ENCODE measurements around the gene ARL8A.
A peak's percentile ranks its signal among the peaks of the same experiment; 100 is the strongest.
"Not testable (repeated sequence)": the region's sequence is repeated elsewhere in the genome, so short reads cannot be mapped to it uniquely, and the experiment has no call there.

ARL8A gene

DNA sequence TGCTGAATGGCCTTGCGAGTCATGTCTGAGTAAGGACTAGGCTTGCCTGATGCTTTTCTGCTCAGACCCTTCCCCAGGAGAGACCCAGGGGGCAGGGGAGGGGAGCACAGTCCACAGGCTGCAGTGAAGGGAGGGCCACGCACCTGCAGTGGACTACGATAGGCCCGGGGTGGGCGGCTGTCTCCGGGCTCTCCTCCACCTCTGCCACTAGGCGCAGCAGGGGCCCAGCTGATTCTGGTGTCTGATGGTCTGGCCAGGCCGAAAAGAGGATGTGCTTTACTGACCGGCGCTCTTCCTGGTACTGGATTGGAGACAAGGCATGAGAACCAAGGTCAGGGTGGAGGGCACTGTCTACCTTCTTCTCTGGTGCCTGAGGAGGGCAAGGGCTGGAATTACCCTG lies 7.9 kb upstream of the ARL8A start:
- H3K36me3 ChIP-seq (ENCODE audit: insufficient read depth, low read depth, low read length) = no peaks in the 10 kb centered on the region
- H3K9ac ChIP-seq (ENCODE audit: low read depth, low read length) = no peak overlapping the region
- no peaks in the 10 kb centered on the region for H3K9me3 ChIP-seq (ENCODE audit: insufficient read depth, low read depth, low read length)
- H3K4me3 ChIP-seq (ENCODE audit: low read length) = no peak overlapping the region
- no peaks in the 10 kb centered on the region for H3K27me3 ChIP-seq (ENCODE audit: insufficient read depth, low read length)
- H3K4me1 ChIP-seq (ENCODE audit: insufficient read depth, low read length) = peaks cover 6% of the 10 kb centered on the region; the same call in 1 of the 2 replicates
- H3K27ac ChIP-seq (ENCODE audit: low read length) = no peak overlapping the region

DNA sequence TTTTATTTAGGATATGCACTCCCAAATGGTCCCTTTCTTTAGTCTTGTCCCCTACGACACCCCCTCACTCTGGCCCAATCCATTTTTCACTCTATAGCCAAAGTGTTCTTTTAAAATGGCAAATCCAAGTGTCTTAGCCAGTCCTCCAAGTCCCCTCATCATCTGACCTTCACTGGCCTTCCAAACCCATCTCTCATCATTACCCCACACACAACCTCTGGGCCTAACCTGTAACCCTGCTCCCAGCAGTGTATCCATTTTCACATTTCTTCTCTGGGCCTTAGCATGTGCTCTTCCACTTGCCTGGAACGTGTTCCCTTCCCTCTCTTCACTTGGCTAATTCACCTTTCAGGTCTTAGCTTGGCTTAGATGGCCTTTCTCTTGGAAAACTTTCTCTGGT lies 6.5 kb upstream of the ARL8A start:
- Histone ChIP-seq H3K4me3 (ENCODE audit: low read length) (no peak overlapping the region), H3K27ac (ENCODE audit: low read length) (no peak overlapping the region), H3K27me3 (ENCODE audit: insufficient read depth, low read length) (peaks cover 2% of the 10 kb centered on the region; the same call in 1 of the 2 replicates), H3K9ac (ENCODE audit: low read depth, low read length) (no peak overlapping the region), H3K9me3 (ENCODE audit: insufficient read depth, low read depth, low read length) (no peaks in the 10 kb centered on the region), H3K4me1 (ENCODE audit: insufficient read depth, low read length) (peaks cover 6% of the 10 kb centered on the region; the same call in 1 of the 2 replicates), H3K36me3 (ENCODE audit: insufficient read depth, low read depth, low read length) (no peaks in the 10 kb centered on the region)

DNA sequence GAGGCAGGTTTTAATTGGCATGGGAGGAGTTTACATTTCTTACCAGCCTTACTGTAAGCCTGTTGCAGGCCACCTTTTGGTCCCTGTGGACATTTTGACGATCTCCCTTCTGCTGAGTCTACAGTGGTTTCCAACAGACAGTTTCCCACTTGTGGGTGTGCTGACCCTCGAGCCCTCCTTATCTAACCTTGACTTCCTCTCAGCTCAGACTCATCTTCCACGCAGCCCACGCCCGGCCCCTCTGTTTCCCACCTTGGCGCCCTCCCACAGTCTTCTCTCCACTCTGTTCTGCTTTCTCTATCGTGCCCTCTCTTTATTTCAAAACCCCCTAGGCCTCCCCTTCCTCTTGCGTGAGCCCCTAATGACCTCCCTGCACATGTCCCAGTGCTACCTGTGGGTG lies 6.1 kb upstream of the ARL8A start:
- Histone ChIP-seq H3K4me1 (ENCODE audit: insufficient read depth, low read length) (peaks cover 6% of the 10 kb centered on the region; the same call in 1 of the 2 replicates), H3K4me3 (ENCODE audit: low read length) (no peak overlapping the region), H3K9me3 (ENCODE audit: insufficient read depth, low read depth, low read length) (no peaks in the 10 kb centered on the region), H3K9ac (ENCODE audit: low read depth, low read length) (no peak overlapping the region), H3K27ac (ENCODE audit: low read length) (no peak overlapping the region), H3K36me3 (ENCODE audit: insufficient read depth, low read depth, low read length) (no peaks in the 10 kb centered on the region), H3K27me3 (ENCODE audit: insufficient read depth, low read length) (peaks cover 6% of the 10 kb centered on the region; the same call in 1 of the 2 replicates)

DNA sequence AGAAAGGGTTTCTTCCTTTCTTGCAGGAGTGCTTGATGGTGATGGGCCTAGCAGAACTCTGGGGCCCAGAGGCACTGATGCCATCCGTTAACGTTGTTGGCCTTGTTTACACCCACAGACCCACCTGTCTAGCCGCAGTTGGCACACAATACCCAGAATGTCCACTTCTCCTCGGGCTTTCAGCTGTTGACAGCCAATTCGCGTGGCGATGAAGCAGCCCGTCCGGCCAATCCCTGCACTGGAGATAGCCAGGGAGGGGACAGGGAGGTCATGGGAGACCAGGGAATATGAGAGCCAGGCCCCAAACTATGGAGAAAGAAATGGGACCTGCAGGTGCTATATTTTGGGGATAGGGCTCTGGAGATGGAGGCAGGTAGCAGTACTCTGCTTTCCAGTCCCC lies 5.7 kb upstream of the ARL8A start:
- peaks cover 11% of the 10 kb centered on the region for H3K27me3 ChIP-seq (ENCODE audit: insufficient read depth, low read length)
- H3K4me3 ChIP-seq (ENCODE audit: low read length) = no peak overlapping the region
- peaks cover 8% of the 10 kb centered on the region; the same call in 1 of the 2 replicates for H3K4me1 ChIP-seq (ENCODE audit: insufficient read depth, low read length)
- H3K36me3 ChIP-seq (ENCODE audit: insufficient read depth, low read depth, low read length) = no peaks in the 10 kb centered on the region
- no peak overlapping the region for H3K9ac ChIP-seq (ENCODE audit: low read depth, low read length)
- no peak overlapping the region for H3K27ac ChIP-seq (ENCODE audit: low read length)
- no peaks in the 10 kb centered on the region for H3K9me3 ChIP-seq (ENCODE audit: insufficient read depth, low read depth, low read length)

DNA sequence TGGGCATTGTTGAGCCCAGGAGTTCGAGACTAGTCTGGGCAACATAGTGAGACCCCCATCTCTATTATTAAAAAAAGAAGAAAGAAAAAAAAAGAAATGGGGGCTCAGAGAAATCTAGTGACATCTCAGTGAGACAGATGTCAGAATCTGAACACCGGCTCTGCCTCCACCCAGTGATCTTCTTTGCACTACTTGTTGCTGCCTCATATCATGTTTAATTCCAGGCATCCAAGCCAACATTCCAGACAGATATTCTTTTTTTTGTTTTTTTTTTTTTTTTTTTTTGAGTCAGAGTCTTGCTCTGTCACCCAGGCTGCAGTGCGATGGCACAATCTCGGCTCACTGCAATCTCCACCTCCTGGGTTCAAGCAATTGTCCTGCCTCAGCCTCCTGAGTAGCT lies 5.0 kb upstream of the ARL8A start:
- H3K4me3 ChIP-seq (ENCODE audit: low read length) = no peak overlapping the region
- H3K9me3 ChIP-seq (ENCODE audit: insufficient read depth, low read depth, low read length) = no peaks in the 10 kb centered on the region
- no peak overlapping the region for H3K27ac ChIP-seq (ENCODE audit: low read length)
- peaks cover 9% of the 10 kb centered on the region; the same call in 1 of the 2 replicates for H3K4me1 ChIP-seq (ENCODE audit: insufficient read depth, low read length)
- H3K27me3 ChIP-seq (ENCODE audit: insufficient read depth, low read length) = peaks cover 15% of the 10 kb centered on the region
- no peaks in the 10 kb centered on the region for H3K36me3 ChIP-seq (ENCODE audit: insufficient read depth, low read depth, low read length)
- no peak overlapping the region for H3K9ac ChIP-seq (ENCODE audit: low read depth, low read length)

DNA sequence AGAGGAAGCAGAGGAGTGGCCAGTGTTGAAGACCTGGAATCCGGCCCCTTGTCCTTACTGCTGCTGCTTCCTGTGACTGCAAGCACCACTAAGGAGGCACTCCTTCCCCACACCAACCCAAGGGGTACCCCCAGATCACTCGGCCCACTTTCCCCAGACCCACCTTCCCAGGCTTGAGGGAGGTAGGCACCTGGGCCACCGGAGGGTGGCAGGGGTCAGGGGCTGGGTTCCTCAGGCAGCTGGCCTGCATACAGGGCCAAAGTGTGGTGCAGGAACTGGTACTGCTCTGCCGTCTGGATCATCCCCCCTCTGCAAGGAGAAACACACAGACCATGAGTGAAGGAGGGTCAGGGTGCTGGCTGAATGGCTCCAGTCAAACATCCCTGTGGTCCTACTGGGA lies 3.9 kb upstream of the ARL8A start:
- H3K9ac ChIP-seq (ENCODE audit: low read depth, low read length) = no peak overlapping the region
- H3K36me3 ChIP-seq (ENCODE audit: insufficient read depth, low read depth, low read length) = no peaks in the 10 kb centered on the region
- H3K27me3 ChIP-seq (ENCODE audit: insufficient read depth, low read length) = peaks cover 15% of the 10 kb centered on the region
- H3K4me1 ChIP-seq (ENCODE audit: insufficient read depth, low read length) = peaks cover 4% of the 10 kb centered on the region; the same call in 1 of the 2 replicates
- no peak overlapping the region for H3K4me3 ChIP-seq (ENCODE audit: low read length)
- no peaks in the 10 kb centered on the region for H3K9me3 ChIP-seq (ENCODE audit: insufficient read depth, low read depth, low read length)
- H3K27ac ChIP-seq (ENCODE audit: low read length) = no peak overlapping the region

DNA sequence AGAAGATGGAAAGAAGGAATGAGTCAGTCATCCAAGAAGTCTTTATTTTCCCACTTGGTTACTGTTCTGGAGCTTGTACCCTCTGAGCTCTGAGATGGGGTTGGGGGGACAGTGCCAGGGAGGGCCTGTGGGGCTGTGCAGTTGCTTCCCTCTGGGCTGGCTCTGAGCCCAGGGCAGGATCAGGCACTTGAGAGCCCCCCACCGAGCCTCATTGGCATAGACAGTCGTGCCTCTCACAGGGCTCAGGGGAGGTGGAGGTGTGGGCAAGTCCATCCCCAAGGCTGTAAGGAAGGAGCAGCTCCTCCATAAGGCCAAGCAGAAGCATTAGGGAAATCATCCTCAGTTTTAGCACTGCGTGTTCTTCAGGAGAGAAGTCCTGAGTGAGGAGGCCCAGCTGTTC lies 2.5 kb upstream of the ARL8A start:
- Histone ChIP-seq H3K27ac (ENCODE audit: low read length) (no peak overlapping the region), H3K4me3 (ENCODE audit: low read length) (no peak overlapping the region), H3K27me3 (ENCODE audit: insufficient read depth, low read length) (peaks cover 15% of the 10 kb centered on the region)

DNA sequence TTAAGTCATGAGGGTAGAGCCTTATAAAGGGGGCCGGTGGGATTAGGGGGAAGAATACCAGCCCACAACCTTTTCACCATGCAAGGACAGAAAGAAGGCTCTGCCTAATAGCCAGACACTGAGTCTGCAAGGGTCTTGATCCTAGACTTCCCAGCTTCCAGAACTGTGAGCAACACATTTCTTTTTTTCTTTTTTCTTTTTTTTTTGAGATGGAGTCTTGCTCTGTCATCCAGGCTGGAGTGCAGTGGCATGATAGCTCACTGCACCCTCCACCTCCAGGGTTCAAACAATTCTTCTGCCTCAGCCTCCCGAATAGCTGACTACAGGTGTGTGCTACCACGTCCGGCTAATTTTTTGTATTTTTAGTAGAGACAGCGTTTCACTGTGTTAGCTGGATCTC lies 1.7 kb upstream of the ARL8A start:
- no peak overlapping the region for H3K27ac ChIP-seq (ENCODE audit: low read length)
- H3K27me3 ChIP-seq (ENCODE audit: insufficient read depth, low read length) = peaks cover 15% of the 10 kb centered on the region
- no peaks in the 10 kb centered on the region for H3K9me3 ChIP-seq (ENCODE audit: insufficient read depth, low read depth, low read length)
- peaks cover 7% of the 10 kb centered on the region for H3K4me1 ChIP-seq (ENCODE audit: insufficient read depth, low read length)
- H3K9ac ChIP-seq (ENCODE audit: low read depth, low read length) = no peak overlapping the region
- H3K36me3 ChIP-seq (ENCODE audit: insufficient read depth, low read depth, low read length) = no peaks in the 10 kb centered on the region
- H3K4me3 ChIP-seq (ENCODE audit: low read length) = no peak overlapping the region

More for the DNA sequence above, 2.5 kb upstream of the ARL8A start:
- Histone ChIP-seq H3K4me1 (ENCODE audit: insufficient read depth, low read length) (peaks cover 7% of the 10 kb centered on the region), H3K36me3 (ENCODE audit: insufficient read depth, low read depth, low read length) (no peaks in the 10 kb centered on the region), H3K9ac (ENCODE audit: low read depth, low read length) (no peak overlapping the region), H3K9me3 (ENCODE audit: insufficient read depth, low read depth, low read length) (no peaks in the 10 kb centered on the region)

DNA sequence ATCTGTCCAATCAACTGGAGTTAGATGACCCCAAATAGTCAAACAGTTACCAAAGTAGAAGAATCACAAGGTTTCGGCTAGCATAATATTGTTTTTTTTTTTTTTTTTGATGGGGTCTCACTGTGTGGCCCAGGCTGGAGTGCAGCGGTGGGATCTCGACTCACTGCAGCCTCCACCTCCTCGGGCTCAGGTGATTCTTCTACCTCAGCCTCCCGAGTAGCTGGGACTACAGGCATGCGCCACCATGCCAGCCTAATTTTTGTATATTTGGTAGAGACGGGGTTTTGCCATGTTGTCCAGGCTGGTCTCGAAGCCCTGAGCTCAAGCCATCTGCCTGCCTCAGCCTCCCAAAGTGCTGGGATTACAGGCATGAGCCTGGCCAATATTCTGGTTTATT lies 1.2 kb upstream of the ARL8A start:
- H3K27ac ChIP-seq (ENCODE audit: low read length); H3K4me3 ChIP-seq (ENCODE audit: low read length); H3K9me3 ChIP-seq (ENCODE audit: insufficient read depth, low read depth, low read length); H3K4me1 ChIP-seq (ENCODE audit: insufficient read depth, low read length); H3K36me3 ChIP-seq (ENCODE audit: insufficient read depth, low read depth, low read length); H3K9ac ChIP-seq (ENCODE audit: low read depth, low read length): not testable (repeated sequence)
- H3K27me3 ChIP-seq (ENCODE audit: insufficient read depth, low read length) = peaks cover 15% of the 10 kb centered on the region

DNA sequence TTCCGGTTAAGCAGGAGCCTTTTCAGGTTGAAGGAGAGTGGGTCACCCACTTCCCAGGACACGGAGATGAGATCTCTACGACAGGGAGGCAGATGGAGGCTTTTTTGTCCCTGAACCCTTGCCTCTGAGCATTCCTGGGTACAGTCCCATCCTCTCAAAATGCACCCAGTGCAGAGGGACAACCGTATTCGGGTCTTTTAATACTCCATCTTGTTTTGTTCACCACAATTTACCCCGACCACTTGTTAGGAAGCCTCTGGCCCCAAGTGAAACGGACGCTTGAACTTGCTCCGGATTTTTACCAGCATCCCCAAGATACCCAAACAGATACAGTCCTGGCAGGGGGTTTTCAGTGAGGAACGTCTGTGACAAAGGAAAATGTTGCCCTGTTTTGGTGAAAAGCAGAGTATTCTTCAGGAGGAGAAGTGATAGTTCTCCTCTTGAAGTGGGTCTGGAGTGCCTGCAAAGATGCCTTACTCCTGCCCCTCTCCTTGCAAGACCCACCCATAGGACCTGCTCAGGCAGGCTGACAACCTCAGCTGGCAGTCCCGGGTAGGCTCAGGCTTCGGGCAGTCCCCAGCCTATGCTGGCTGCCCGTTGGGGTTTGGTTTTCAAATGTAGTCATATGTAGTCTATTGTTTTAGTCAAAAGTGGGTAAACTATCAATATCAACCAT lies 669 bp upstream of the ARL8A start:
- Histone ChIP-seq H3K4me3 (ENCODE audit: low read length) (peak overlapping the region; percentile 98), H3K27ac (ENCODE audit: low read length) (no peak overlapping the region), H3K36me3 (ENCODE audit: insufficient read depth, low read depth, low read length) (no peaks in the 10 kb centered on the region), H3K27me3 (ENCODE audit: insufficient read depth, low read length) (peaks cover 15% of the 10 kb centered on the region), H3K9me3 (ENCODE audit: insufficient read depth, low read depth, low read length) (no peaks in the 10 kb centered on the region), H3K9ac (ENCODE audit: low read depth, low read length) (peak overlapping the region; percentile 68; the same call in 1 of the 2 replicates), H3K4me1 (ENCODE audit: insufficient read depth, low read length) (peaks cover 7% of the 10 kb centered on the region)

DNA sequence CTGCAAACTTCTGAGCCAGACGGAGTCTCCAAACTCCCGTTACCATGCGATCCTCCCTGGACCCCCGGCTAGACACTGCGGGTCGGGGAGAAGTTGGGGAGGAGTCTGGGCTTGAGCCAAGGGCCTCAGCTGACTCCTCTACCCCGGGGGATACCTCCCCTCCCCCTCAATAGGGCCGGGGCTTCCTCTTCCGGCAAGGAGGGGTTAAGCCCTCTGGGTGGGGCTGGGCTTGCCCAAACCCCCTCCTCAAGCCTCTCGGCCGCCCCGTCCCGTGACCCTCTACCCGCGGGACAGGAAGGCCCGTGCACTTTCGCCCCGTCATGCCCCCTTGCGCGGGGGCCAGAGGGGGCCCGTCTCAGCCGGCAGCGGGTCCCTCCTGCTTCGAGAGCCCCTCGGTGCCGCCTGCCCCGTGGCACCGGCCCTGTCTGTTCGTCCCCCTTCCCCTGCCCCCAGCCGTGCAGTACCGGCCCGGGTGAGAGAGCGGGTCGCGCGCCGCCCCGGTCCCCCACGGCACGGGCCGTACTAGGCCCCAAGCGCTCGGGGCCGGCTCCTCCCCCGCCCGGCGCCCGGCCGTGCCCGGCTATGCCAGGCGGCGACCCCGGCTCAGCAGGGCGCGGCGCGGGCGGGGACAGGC lies 652 bp downstream of the ARL8A start:
- H3K27ac ChIP-seq (ENCODE audit: low read length) = peak overlapping the region; percentile 46
- H3K9me3 ChIP-seq (ENCODE audit: insufficient read depth, low read depth, low read length) = no peaks in the 10 kb centered on the region
- H3K4me3 ChIP-seq (ENCODE audit: low read length) = peak overlapping the region; percentile 98
- H3K27me3 ChIP-seq (ENCODE audit: insufficient read depth, low read length) = peaks cover 15% of the 10 kb centered on the region
- H3K4me1 ChIP-seq (ENCODE audit: insufficient read depth, low read length) = peaks cover 7% of the 10 kb centered on the region
- no peaks in the 10 kb centered on the region for H3K36me3 ChIP-seq (ENCODE audit: insufficient read depth, low read depth, low read length)
- peak overlapping the region; percentile 79 for H3K9ac ChIP-seq (ENCODE audit: low read depth, low read length)

Measured in iPS-20b (cell line).